ENCODE measurements around the gene STARD10.
A peak's percentile ranks its signal among the peaks of the same experiment; 100 is the strongest.

Gene STARD10

GRCh38 chr11:72780296-72781062 lies 13.4 kb downstream of the STARD10 start:
- no peak for DNase-seq

GRCh38 chr11:72779495-72780128 lies 14.2 kb downstream of the STARD10 start:
- no peak for DNase-seq

GRCh38 chr11:72778535-72779494 lies 15.0 kb downstream of the STARD10 start:
- DNase-seq: no peak

GRCh38 chr11:72777755-72778278 lies 16.0 kb downstream of the STARD10 start:
- DNase-seq: no peak

- DNase-seq: no peak
Measured at GRCh38 chr11:72776844-72777754, 16.7 kb downstream of the STARD10 start.

- no peak for DNase-seq
Measured at GRCh38 chr11:72776117-72776843, 17.6 kb downstream of the STARD10 start.

GRCh38 chr11:72775288-72776110 lies 18.3 kb downstream of the STARD10 start:
- no peak for DNase-seq

- DNase-seq: no peak
Measured at GRCh38 chr11:72774499-72774898, 19.3 kb downstream of the STARD10 start.

GRCh38 chr11:72773696-72774095 lies 20.2 kb downstream of the STARD10 start:
- DNase-seq: no peak

GRCh38 chr11:72773291-72773690 lies 20.6 kb downstream of the STARD10 start:
- DNase-seq: peak; percentile 86

GRCh38 chr11:72772059-72772458 lies 21.8 kb downstream of the STARD10 start:
- DNase-seq: no peak

GRCh38 chr11:72771507-72771906 lies 22.3 kb downstream of the STARD10 start:
- DNase-seq: no peak

- DNase-seq: no peak
Measured at GRCh38 chr11:72770799-72771198, 23.0 kb downstream of the STARD10 start.

GRCh38 chr11:72769680-72770079 lies 24.2 kb downstream of the STARD10 start:
- no peak for DNase-seq

GRCh38 chr11:72768581-72768980 lies 25.3 kb downstream of the STARD10 start:
- no peak for DNase-seq

GRCh38 chr11:72767203-72768062 lies 26.4 kb downstream of the STARD10 start:
- DNase-seq: no peak

GRCh38 chr11:72766152-72766902 lies 27.5 kb downstream of the STARD10 start:
- DNase-seq: no peak

GRCh38 chr11:72764503-72764902 lies 29.3 kb downstream of the STARD10 start:
- DNase-seq: no peak

GRCh38 chr11:72763823-72764222 lies 30.0 kb downstream of the STARD10 start:
- DNase-seq: no peak

All from right forelimb (tissue), 1 donor.